ENCODE results near the gene VEPH1.

GRCh38 chr3:157306502-157306901 lies 196.7 kb downstream of the VEPH1 start:
- no peak for TF ChIP-seq CTCF (IDR thresholded peaks at IDR 0.05; ENCODE audit: borderline replicate concordance, extremely low read depth, low read length, poor library complexity, severe bottlenecking)
- TF ChIP-seq EZH2 (IDR thresholded peaks at IDR 0.05; ENCODE audit: borderline replicate concordance, low read depth, low read length, severe bottlenecking): no peak

All from DND-41 (cell line).